HG02884 (cell line): ENCODE measurements around the gene FUT9.

Source experiments
- ATAC-seq: cut with Tn5 transposase; IDR thresholded peaks from one replicate; pipeline ENCODE4 v1.9.1; 2021; ENCODE audit warnings: mild to moderate bottlenecking, moderate library complexity; ENCODE audit not compliant: unreplicated experiment

Gene FUT9

DNA sequence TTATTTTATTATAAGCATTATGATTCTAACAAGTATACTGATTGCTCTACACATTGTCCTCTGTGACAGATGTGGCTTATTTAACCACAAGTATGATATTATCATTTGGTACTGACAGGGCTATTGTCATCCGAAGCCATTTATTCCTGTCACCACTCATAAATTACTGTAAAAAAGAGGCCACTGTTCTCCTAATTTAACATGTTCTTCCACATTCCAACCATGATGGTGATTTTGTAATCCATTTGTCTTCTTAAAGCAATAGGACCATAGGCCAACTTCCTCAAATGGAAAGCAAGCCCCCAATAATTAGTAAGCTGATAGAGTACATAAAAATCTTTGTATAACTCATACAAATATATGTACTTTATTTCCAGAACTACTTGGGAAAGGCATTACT is 50.6 kb downstream of the FUT9 start:
- ATAC-seq = no peak

DNA sequence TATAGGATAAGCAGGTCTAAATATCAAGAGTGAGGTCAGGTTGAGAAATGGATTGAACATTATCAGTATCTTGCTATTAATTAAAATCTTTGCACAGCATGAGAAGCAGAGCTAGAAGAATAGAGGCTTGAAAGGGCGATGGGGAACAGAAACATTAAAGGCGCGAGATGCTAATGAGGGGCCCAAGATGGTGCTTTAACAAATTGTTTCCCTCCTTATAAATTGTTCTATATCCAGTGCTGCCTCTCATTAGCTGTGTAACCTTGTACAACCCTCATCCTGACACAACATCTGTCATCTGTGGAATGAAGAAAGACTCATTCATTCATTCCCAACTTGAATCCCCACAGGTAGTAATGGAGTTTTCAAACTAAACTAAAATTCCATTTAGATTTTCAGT is 57.8 kb downstream of the FUT9 start:
- no peak for ATAC-seq

DNA sequence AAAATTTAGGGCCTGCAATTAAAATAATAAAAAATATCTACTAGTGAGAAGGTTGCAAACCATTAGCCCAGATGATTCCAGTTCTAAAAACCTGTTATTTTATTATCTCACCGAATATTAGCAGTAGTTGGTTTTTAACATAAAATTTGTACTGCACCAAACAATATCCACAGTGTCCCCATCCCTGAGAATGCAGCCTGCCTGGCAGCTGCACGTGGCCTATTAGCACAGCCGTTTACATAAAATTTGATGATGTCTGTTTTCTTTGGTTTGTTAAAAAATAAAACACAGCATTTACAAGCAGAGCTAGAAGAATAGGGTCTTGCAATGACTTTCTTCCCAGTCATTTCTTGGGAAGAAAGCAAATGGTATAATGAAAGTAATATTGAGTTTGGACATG is 58.2 kb downstream of the FUT9 start:
- ATAC-seq = no peak

DNA sequence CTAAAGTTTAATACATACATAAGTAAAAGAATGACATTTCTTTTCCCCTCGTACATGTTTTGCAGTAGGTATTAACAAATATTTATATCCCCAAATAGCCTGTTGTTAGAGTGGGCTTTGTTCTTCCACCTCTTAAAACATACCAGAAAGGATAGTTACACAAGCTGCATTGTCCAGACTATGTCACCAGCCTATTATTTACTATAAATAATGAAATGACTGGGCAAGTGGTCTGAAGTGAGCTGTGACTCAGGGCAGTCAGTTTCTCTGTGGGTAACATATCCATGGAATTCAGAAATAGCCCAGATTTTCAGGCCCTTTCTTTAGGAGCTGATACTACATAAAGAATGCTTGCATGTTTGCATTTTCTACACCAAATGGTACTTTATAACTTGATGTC is 60.1 kb downstream of the FUT9 start:
- no peak for ATAC-seq

DNA sequence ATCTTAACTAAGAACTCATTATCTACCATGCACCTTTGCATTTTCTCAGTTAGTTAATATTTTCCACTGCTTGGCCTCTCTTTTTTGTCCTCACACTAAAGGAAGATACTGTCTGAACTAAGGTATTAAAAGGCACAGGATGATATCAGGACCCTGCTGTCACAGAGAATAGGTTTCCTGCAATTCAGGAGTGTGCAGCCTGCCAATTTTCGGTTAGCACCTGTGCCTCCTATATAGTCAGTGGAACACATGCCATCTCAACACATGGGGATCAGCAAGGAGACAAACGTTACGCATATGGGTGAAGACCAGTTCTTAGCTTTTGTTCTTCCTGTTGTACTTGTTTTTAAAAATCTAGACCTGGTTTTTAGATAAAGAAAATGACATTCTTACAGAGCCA is 71.0 kb downstream of the FUT9 start:
- no peak for ATAC-seq

DNA sequence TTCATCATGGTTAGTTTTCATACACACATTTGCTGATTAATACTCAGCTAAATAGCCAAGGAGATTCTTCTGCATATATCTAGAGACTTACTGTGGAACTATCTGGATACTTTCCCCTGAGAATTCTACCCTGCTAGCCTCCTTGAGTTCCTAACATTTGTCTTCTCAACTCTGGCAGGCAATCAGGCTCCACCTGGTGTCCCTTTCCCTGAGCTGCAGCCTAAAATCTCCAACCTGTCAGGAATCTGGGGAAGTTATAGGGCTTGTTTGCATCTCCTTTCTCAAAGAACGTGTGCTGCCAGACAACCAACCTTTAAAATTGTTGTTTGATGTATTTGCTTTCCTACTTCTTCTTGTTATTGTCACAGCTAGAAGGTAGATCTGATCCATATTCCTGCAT is 73.4 kb downstream of the FUT9 start:
- ATAC-seq = no peak

DNA sequence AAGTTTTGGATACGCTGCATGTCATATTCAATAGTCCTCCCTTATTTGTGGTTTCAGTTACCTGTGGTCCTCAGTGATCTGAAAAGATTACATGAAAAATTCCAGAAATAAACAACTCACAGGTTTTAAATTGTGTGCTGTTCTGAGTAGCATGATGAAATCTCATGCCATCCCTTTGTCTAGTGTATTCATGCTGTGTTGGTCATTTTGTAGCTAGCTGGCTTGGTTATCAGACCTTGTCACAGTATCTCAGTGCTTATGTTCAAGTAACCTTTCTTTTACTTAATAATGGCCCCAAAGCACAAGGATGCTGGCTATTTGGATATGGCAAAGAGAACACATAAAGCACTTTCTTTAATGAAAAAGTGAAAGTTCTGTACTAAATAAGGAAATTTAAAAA is 78.3 kb downstream of the FUT9 start:
- no peak for ATAC-seq

DNA sequence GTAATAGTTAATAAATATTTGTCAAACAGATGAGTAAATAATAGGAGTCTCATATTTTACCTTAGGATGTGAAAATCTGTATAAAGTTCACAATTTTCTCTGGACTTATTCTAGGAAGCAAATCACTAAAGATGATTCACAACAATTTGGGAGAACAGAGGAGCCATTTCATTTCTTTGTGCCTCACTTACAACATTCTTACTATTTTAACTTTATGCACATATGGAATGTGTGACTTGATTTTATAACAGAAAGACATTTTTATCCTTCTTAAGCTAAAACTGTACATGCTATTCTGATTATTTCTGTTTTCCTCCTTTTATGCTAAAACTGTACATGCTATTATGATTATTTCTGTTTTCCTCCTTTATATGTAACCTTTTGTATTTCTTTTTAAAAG is 83.3 kb downstream of the FUT9 start:
- ATAC-seq = no peak

DNA sequence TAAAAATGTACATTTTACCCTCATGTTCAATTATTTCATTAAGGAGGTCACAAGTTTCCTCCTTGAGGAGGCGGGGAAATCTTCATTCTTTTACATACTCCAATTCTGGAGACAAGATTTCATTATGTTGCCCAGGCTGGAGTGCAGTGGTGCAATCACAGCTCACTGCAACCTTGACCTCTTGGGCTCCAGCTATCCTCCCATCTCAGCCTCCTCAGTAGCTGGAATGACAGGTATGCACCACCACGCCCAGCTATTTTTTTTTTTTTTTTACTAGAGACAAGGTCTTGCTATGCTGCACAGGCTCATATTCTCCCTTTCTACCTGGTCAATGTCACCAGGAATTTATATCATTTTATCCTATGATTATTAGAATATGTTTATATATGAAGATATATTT is 85.8 kb downstream of the FUT9 start:
- no peak for ATAC-seq

DNA sequence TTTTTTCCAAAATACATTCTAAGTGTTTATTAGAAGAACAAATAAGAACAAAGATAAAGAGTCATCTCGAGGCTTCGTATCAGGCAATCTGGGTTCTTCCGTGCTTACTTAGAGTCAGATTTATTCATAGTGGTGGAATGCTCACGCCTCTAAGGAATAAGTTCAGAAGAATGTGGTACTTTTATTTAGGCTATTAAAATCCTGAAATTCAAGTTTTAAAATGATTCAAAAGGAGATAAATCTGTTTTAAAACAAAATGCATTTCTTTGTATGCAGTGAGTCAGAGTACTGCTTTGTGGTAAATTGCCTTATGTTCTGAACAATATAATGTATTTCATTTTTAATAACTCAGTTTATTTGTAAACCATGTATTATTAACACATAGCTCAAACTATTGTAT is 89.1 kb downstream of the FUT9 start:
- ATAC-seq = no peak

DNA sequence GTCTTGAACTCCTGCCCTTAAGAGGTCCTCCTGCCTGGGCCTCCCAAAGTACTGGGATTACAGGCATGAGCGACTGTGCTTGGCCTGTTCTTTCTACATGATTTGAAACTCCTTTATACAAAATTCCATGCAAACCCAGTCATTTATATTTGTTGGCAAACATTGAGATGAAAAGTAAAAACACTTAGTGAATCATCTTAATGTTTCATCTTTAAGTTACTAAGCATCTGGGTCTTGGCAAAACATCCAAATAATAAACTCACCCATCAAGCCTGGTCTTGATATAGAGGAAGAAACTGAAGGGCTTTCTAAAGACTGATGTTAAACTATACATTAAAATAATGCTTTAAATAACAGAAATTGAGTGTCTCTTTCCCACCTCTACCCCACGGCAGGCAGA is 95.1 kb downstream of the FUT9 start:
- no peak for ATAC-seq

DNA sequence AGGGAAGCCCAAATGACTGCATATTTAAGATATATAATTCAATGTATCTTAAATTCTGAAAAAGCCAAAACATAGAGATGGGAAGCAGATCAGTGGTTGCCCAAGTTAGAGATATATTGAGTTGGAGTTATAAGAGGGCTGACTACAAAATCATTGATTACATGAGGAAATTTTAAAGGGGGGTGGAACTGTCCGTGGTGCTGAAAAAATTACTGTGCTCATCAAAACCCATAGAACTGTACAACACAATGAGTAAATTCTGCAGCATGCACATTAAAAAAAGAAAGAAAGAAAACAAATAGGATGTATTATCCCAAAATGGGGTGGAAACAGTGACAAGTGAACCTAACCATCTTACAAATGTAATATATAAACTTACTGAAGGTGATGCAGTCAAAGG is 100.9 kb downstream of the FUT9 start:
- no peak for ATAC-seq

DNA sequence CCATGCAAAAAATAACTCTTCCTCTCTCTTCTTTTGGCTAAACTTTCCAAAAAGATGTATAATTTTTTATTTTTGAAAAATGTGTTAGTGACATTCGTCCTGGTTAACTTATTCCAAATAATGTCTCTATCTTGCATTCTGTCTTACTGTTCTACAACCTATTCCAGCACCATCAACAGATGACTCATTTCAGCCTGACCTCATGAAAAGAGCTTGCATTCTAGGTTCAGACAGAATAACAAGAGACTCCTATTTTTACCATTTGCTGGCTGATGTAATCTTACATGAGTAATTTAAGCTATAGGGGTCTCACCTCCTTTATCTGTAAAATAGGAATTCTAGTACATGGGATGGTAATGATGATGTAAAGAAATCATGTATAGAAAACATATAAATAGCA is 109.0 kb downstream of the FUT9 start:
- ATAC-seq = no peak

DNA sequence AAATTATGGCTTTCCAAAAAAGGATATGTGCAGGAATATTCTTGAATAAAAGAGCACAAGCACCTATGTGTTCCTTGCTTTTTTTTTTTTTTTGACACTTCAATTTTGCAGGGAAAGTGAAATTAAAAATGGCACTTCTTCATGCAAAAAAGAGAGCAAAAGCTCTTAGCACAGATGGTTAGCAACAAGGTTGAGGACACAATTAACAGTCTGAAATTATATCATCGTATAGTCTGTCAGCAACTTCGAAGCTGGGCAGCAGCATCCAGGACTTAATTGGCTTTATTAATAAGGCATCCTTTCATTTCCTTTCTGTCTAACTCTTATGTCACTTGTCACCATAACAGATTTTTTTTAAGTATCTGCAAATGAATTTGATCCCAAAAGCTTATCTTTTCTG is 122.6 kb downstream of the FUT9 start:
- no peak for ATAC-seq

DNA sequence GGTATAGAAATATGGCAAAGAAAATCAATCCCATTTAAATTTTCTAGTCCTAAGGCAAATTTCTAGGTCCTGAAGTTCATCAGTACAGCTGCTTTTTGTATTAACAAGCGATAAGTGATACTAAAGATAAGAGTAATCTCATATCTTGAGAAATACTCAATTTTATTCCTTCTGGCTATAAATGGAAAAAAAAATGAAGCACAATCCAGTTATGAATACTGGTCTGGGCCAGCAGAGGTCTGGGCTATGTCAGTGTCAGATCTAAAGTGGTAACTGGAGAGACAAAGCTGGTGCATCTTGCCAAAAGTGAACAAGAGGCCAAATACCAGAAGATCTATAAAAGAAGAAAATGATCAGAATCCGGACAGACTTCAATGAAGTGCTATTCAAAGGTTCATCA is 126.4 kb downstream of the FUT9 start:
- ATAC-seq = no peak

DNA sequence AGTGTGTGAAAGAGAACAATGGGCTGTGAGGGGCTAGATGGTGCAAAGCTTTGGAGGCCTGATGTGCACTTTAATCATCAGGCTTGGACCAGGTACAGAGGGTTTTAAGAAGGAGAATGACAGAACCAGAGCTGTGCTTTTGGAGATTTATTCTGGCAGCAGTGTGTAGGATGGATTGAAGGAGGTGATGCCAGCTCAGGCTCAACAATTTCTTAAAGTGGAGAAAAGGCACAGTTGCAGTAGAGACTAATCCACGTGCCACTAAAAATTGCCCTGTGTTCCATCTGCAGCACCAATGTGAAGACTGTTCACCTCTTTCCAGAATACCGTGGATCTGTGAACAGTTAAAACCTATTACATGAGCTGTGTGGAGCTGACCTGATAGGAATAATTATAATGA is 134.7 kb downstream of the FUT9 start:
- ATAC-seq = no peak

DNA sequence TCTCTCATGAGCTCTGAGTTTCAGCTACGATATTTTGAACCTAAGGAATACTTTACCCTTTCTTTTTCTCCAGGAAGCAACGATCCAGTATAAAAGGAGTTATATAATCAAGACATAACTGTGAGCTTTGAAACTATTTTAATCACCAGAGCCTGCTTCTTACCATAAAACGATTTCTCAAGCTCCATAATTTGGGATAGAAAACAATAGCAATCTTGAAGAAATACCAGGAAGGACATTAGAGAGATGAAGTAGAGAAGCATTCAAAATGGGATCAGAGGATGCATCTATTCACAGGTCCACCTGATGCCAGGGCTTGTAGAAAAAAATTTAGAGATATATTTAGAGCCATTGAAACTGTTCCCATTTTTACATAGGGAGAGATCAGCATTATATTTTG is 135.9 kb downstream of the FUT9 start:
- ATAC-seq = no peak

DNA sequence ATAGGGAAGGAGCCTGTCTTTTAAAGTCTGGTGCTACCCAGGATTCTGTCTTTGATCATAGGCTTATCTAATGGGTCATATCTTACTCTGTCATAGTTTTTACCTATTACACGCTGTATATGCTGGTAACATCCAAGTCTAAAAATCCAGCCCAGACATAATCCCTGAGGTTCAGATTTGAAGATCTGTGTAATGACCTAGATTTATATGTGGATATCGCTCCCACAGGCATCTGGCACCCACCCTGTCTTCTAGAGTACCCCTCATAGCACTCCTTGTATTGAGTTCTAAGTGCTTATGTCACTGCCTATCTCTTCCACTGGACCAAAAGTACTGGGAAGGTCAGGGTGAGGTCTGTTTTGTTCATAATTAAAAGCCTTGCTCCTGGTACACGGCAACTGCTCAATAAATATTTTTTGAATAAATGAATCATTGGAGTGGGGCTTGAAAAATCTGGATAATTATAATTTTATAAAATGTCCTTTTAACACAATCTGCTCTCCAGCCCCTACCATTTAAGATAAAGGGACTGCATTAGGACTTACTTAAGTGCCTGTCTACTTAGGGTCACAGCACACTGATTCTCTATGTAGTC is 136.4 kb downstream of the FUT9 start:
- ATAC-seq = no peak

DNA sequence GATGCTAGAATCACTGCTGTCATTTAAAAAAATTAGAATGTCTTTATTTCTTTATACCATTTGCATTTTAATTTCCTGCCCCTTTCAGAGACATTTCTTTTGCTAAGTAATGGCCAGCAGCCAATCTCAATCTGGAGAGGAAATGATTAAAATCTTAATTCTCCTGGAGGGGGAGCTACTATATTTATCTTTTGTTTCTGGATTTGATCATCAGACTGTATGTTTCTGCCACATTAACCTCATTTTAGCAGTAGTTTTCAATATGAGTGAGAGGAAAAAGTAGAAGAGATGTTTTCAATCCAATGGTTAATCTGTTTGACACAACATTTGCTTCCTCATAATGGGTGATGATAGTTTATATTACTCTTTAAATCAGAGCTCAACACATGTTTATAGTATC is 138.0 kb downstream of the FUT9 start:
- no peak for ATAC-seq

DNA sequence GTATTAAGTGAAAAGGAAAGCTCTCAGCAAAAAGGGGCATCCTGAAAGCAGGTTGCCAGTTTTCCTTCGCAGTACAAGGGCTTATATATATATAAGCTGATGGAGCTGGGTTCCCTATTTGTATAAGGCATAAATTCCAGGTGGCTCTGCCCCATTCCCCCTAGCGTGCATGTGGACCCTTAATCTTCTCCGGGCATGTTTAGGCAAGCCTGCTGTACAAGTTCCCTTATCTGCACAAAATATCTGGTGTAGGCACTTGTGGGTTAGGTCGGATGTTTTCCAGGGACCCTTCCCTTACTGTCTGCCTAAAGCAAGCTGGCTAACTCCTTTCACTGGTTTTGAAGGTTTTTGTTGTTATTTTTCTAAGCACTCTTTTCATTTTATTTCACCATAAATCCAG is 140.7 kb downstream of the FUT9 start:
- no peak for ATAC-seq

DNA sequence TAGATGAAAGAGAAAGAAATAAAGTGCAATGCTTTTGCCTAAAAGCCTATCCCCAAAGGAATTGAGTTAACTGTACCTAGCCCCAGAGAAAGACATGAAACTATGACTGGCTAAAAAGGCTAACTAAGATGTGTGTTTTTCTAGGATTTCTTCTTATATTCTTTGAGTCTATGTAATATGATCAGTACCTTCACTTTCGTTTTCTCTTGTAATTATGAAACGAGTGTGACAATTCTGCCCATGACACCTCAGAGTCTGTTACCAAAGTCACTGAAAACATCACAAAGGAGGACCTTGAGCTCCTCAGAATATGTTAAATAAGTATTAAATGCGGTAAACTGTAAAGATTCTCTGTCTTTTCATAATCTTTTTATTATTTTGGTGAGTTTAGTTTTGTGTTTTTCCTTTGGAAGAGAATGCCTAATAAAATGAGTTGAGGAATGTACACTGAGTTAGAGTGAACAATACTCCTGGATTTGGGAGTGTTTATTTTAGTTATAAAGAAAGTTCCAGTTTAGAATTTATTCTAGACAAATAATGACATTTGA is 141.3 kb downstream of the FUT9 start:
- ATAC-seq = peak; percentile 86

DNA sequence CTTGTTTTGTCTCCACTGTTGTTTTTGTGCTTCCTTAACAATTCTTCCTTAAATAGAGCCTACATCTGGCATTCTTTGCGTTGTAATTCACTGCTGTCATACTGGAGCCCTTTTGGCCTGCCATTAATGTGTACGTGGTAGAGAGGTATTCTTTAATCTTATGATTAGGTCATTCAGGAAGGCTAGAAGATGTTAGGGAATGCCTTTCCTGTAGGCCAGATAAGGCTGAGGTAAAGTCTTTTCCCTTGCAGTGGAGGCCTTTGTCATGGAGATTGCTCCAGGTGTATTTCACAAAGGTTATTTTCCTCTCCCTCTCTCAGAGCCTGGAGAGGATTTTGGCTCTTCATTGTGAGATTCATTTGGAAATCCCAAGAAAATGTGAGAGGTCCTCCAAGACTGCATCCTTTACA is 146.9 kb downstream of the FUT9 start:
- no peak for ATAC-seq

DNA sequence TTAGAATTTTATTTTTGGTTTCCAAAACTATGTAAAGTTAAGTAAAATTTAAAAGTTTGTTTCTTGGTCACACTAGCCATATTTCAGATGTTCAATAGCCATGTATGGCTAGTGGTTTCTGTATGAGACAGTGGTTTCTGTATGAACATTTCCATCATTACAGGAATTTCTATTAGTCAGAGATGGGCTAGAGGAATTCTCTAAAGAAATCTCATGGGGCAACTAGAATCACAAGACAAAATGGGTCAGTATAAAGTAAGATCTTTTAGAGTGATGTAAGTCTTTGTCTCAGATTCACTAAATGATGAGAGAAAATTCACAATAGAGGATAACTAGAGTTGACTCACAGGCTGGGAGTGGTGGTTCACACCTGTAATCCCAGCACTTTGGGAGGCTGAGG is 149.0 kb downstream of the FUT9 start:
- peak; percentile 79 for ATAC-seq
